Measurements from ENCODE around the gene STXBP6.

GRCh38 chr14:25050269-25051150 is 563 bp upstream of the STXBP6 start:
- TF ChIP-seq CTCF (IDR thresholded peaks at IDR 0.05 in 2 of 3, conservative IDR thresholded peaks at IDR 0.05 in 1 of 3; ENCODE audit: borderline replicate concordance in 1 of 3, insufficient read depth in 1 of 3, low read depth in 2 of 3, low read length in 2 of 3) = no peak
- TF ChIP-seq POLR2AphosphoS5 (IDR thresholded peaks at IDR 0.05; ENCODE audit: low read depth, low read length) = no peak
- no peak for TF ChIP-seq EZH2phosphoT487 (IDR thresholded peaks at IDR 0.05; ENCODE audit: borderline replicate concordance)
- TF ChIP-seq EZH2 (IDR thresholded peaks at IDR 0.05) = no peak
- no peak for TF ChIP-seq RAD21 (IDR thresholded peaks at IDR 0.05; ENCODE audit: low read depth)
- TF ChIP-seq SP1 (IDR thresholded peaks at IDR 0.05; ENCODE audit: low read depth) = no peak
- TF ChIP-seq POLR2A (IDR thresholded peaks at IDR 0.05; ENCODE audit: borderline replicate concordance, extremely low read depth, insufficient read depth, insufficient read length) = no peak
- no peak for TF ChIP-seq CEBPB (IDR thresholded peaks at IDR 0.05; ENCODE audit: low read depth)
- TF ChIP-seq SIN3A (IDR thresholded peaks at IDR 0.05; ENCODE audit: low read depth) = no peak
- no peak for TF ChIP-seq JUND (IDR thresholded peaks at IDR 0.05)

Data from HCT116 (cell line).